K562 (cell line): ENCODE results near the gene ZNF514. TPM values are rescaled to one million over a fixed set of nuclear protein-coding genes. Genes with fewer than 3 reads are reported as not detected.

Experiments used
- ELK3 ChIP-seq: fragments of 450-650 bp; formaldehyde crosslinking; IDR thresholded peaks from 2 replicates; pipeline ENCODE4 v1.4.0; 2020; ENCODE audit warnings: mild to moderate bottlenecking
- MGA ChIP-seq: fragments of 450-650 bp; IDR thresholded peaks from 2 replicates; pipeline ENCODE4 v1.6.1; 2016; ENCODE audit warnings: mild to moderate bottlenecking, moderate library complexity
- NCOA6 ChIP-seq: fragments of 450-650 bp; IDR thresholded peaks from 2 replicates; pipeline ENCODE4 v1.6.1; 2017; ENCODE audit warnings: mild to moderate bottlenecking
- RAD51 ChIP-seq: fragments of 450-650 bp; IDR thresholded peaks from 2 replicates; pipeline ENCODE4 v1.7.1; 2016; ENCODE audit warnings: low read depth, mild to moderate bottlenecking, borderline replicate concordance
- SMC3 ChIP-seq: conservative IDR thresholded peaks from 2 replicates; pipeline ENCODE4 v1.6.1; 2011; ENCODE audit warnings: low read depth, low read length, improper control_type of control experiment; ENCODE audit not compliant: insufficient read depth
- ZNF511 ChIP-seq: sonication (generic); formaldehyde crosslinking; IDR thresholded peaks from 2 replicates; pipeline ENCODE4 v1.8.0; 2022; ENCODE audit warnings: mild to moderate bottlenecking, missing genetic modification reagents
- ZNF586 ChIP-seq: fragments of 450-650 bp; formaldehyde crosslinking; conservative IDR thresholded peaks from 2 replicates; pipeline ENCODE4 v1.4.0; 2020; ENCODE audit warnings: mild to moderate bottlenecking, moderate library complexity
- ZNF766 ChIP-seq: fragments of 200-800 bp; sonication (Bioruptor generic); conservative IDR thresholded peaks from 2 replicates; pipeline ENCODE4 v1.6.1; 2016; ENCODE audit warnings: missing genetic modification characterization, missing compliant biosample characterization
- polyA plus RNA-seq, 8 experiments: library from polyadenylated mRNA; depleted of rRNA in 4 of 8; stranded (reverse) in 5 of 8; unstranded in 3 of 8; fragments of >200 nt; fragmentation: Nextera tagmentation in 2 of 8; fragmentation: Illumina TruSeq in 1 of 8; extraction: Ambion mirVana in 2 of 8; extraction: Trizol in 1 of 8; gene quantifications; 2 replicates each; pipeline versions ENCODE4 v1.2.1 to v1.2.3, GENCODE V29; 2011 to 2014; ENCODE audit warnings: inconsistent platforms in 1 of 8, missing spikeins in 1 of 8
- total RNA-seq, 7 experiments: library from RNA; depleted of rRNA in 6 of 7; stranded (reverse); fragments of >200 nt in 6 of 7; fragmentation: Illumina TruSeq in 2 of 7; extraction: Trizol in 2 of 7; gene quantifications; 2 replicates each; pipeline versions ENCODE4 v1.2.1 to v1.2.3, GENCODE V29; 2011 to 2021; ENCODE audit warnings: low replicate concordance in 1 of 7

Gene ZNF514
- total and polyA plus RNA-seq, 9 of the 15 experiments (the other 6 are each of a cell fraction or from before 2014, with no cell fraction given) = 7.5 to 17.7 (median 11.4) TPM

- TF ChIP-seq RAD51 (peak; percentile 8; the same call in 1 of the 2 replicates), ZNF766 (peak; percentile 83), MGA (peak; percentile 53; the same call in 1 of the 2 replicates), ZNF586 (CRISPR knock-in tag) (no peak), SMC3 (no peak), ZNF511 (CRISPR knock-in tag) (peak; percentile 14; the same call in 1 of the 2 replicates), NCOA6 (no peak), ELK3 (CRISPR knock-in tag) (no peak)
Observed at GRCh38 chr2:95165371-95166064, 5.9 kb upstream of the ZNF514 start, which contains the start of gene ZNF2 (continued).
